Activated T-helper 1 cell treated with anti-CD3 and anti-CD28 coated beads, Interleukin-2, amount 50 U/mL, for 16 hours (primary cell): ENCODE measurements around the gene MAGEC3.

Experiments used
- DNase-seq, 2 donors: peaks; one replicate each; pipeline ENCODE4 v3.0.0-alpha.2; 2020; ENCODE audit warnings: low read depth in 1 of 2, low spot score in 1 of 2

Gene MAGEC3

GRCh38 chrX:141945426-141945825 is 107.3 kb downstream of the MAGEC3 start:
- DNase-seq = no peak

GRCh38 chrX:141947350-141947749 is 109.2 kb downstream of the MAGEC3 start:
- no peak for DNase-seq
